WTC11 (cell line): ENCODE data around the gene NSUN7. TPM values are rescaled to one million over a fixed set of nuclear protein-coding genes. Genes with fewer than 3 reads are reported as not detected.

ENCODE experiments used
- ATAC-seq: fragments of 200-7000 bp; cut with Tn5 transposase; 2 replicates; pipeline ENCODE4 v1.10.0; 2021; ENCODE audit warnings: mild to moderate bottlenecking, moderate library complexity
- CTCF ChIA-PET: fragments of 300-600 bp; sonication (Branson Sonifier 250); formaldehyde crosslinking; loops from one replicate; lab custom pipeline; 2021; ENCODE audit warnings: antibody characterized with exemption; lab: Charles Lee
- POLR2A ChIA-PET: fragments of 350-600 bp; sonication (Branson Sonifier 250); formaldehyde crosslinking; loops from one replicate; lab custom pipeline; 2021; ENCODE audit warnings: antibody characterized with exemption; lab: Charles Lee
- DNase-seq: peaks from one replicate; pipeline ENCODE4 v3.0.0; 2021; ENCODE audit warnings: low spot score
- H3K27ac Mint-ChIP-seq: 2 replicates; pipeline ENCODE4 v1.8.0; 2021; ENCODE audit warnings: mixed read lengths
- H3K27me3 Mint-ChIP-seq: 2 replicates; pipeline ENCODE4 v1.8.0; 2021; ENCODE audit warnings: low read depth, mild to moderate bottlenecking, moderate library complexity, mixed read lengths
- H3K36me3 Mint-ChIP-seq: 2 replicates; pipeline ENCODE4 v1.8.0; 2021; ENCODE audit warnings: mixed read lengths
- H3K4me1 Mint-ChIP-seq: 2 replicates; pipeline ENCODE4 v1.8.0; 2022; ENCODE audit warnings: mixed read lengths
- H3K4me3 Mint-ChIP-seq: 2 replicates; pipeline ENCODE4 v1.8.0; 2021; ENCODE audit warnings: mild to moderate bottlenecking, moderate library complexity, mixed read lengths
- H3K9me3 Mint-ChIP-seq: 2 replicates; pipeline ENCODE4 v1.8.0; 2021; ENCODE audit warnings: mixed read lengths
- ATF1 ChIP-seq: sonication (generic); formaldehyde crosslinking; IDR thresholded peaks from 2 replicates; pipeline ENCODE4 v1.8.1; 2023; ENCODE audit warnings: mild to moderate bottlenecking, moderate library complexity, missing genetic modification reagents
- FOXK1 ChIP-seq: sonication (generic); formaldehyde crosslinking; IDR thresholded peaks from 2 replicates; pipeline ENCODE4 v1.8.0; 2022; ENCODE audit warnings: mild to moderate bottlenecking, moderate library complexity, missing genetic modification reagents
- JAZF1 ChIP-seq: fragments of 250-450 bp; sonication (Bioruptor Pico); IDR thresholded peaks from 2 replicates; pipeline ENCODE4 v1.9.0; 2021; ENCODE audit warnings: moderate library complexity, mild to moderate bottlenecking, inconsistent platforms
- NFYB ChIP-seq: sonication (generic); formaldehyde crosslinking; conservative IDR thresholded peaks from 2 replicates; pipeline ENCODE4 v1.8.0; 2022; ENCODE audit warnings: low read depth, missing genetic modification reagents
- NR2C2 ChIP-seq: sonication (generic); formaldehyde crosslinking; IDR thresholded peaks from 2 replicates; pipeline ENCODE4 v1.8.0; 2022; ENCODE audit warnings: mild to moderate bottlenecking, missing genetic modification reagents
- RELA ChIP-seq: sonication (generic); formaldehyde crosslinking; IDR thresholded peaks from 2 replicates; pipeline ENCODE4 v1.8.1; 2022; ENCODE audit warnings: missing genetic modification reagents, mild to moderate bottlenecking, borderline replicate concordance
- ZNF671 ChIP-seq: fragments of 250-450 bp; sonication (Bioruptor Pico); IDR thresholded peaks from 2 replicates; pipeline ENCODE4 v1.8.0; 2021; ENCODE audit warnings: mild to moderate bottlenecking
- total RNA-seq: library from RNA; stranded (reverse); gene quantifications from 3 replicates; pipeline ENCODE4 v1.2.3, GENCODE V29; 2021
- TF ChIP-seq, protein P1 (sequence below): sonication (generic); formaldehyde crosslinking; IDR thresholded peaks from 2 replicates; pipeline ENCODE4 v1.8.0; 2022; ENCODE audit warnings: missing genetic modification reagents
- TF ChIP-seq, protein P2 (sequence below): sonication (generic); formaldehyde crosslinking; IDR thresholded peaks from 2 replicates; pipeline ENCODE4 v1.8.0; 2022; ENCODE audit warnings: mild to moderate bottlenecking, missing genetic modification reagents
- TF ChIP-seq, protein P3 (sequence below): sonication (generic); formaldehyde crosslinking; IDR thresholded peaks from 2 replicates; pipeline ENCODE4 v1.8.1; 2022; ENCODE audit warnings: mild to moderate bottlenecking, missing genetic modification reagents, moderate library complexity, borderline replicate concordance
- TF ChIP-seq, protein P4 (sequence below): fragments of 250-450 bp; sonication (Bioruptor Pico); IDR thresholded peaks from 2 replicates; pipeline ENCODE4 v2.1.2; 2022; ENCODE audit warnings: mild to moderate bottlenecking, moderate library complexity
- TF ChIP-seq, protein P5 (sequence below): sonication (generic); formaldehyde crosslinking; conservative IDR thresholded peaks from 2 replicates; pipeline ENCODE4 v1.8.1; 2023; ENCODE audit warnings: mild to moderate bottlenecking, low read depth, missing genetic modification reagents, moderate library complexity
- TF ChIP-seq, protein P6 (sequence below): fragments of 250-450 bp; sonication (Bioruptor Pico); conservative IDR thresholded peaks from 2 replicates; pipeline ENCODE4 v1.9.0; 2021; ENCODE audit warnings: mild to moderate bottlenecking
- TF ChIP-seq, protein P7 (sequence below): sonication (generic); formaldehyde crosslinking; IDR thresholded peaks from 2 replicates; pipeline ENCODE4 v1.8.1; 2023; ENCODE audit warnings: mild to moderate bottlenecking, moderate library complexity, missing genetic modification reagents
- TF ChIP-seq, protein P8 (sequence below): sonication (generic); formaldehyde crosslinking; IDR thresholded peaks from 2 replicates; pipeline ENCODE4 v1.8.1; 2022; ENCODE audit warnings: low read depth, mild to moderate bottlenecking, moderate library complexity, missing genetic modification reagents, borderline replicate concordance

Gene NSUN7
- total RNA-seq, 1 experiment from 2014 or later, result 24.1 TPM

DNA sequence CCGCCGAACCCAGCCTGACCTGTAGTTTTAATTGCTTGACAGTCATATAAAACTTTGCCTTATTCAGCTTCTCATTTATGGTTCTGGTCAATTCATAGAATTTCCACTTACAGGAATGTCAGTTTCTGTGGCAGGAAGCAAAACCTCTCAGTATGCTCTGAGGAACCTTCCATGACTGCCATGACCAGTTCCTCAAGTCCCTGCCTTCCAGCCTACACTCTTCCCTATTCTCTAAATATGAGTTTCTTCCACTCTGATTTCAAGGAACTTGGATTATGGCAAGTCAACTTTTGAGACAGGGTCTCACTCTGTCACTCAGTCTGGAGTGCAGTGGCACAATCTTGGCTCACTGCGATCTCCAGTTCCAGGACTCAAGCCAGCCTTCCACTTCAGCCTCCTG lies 26.0 kb upstream of the NSUN7 start (continued):
- TF ChIP-seq, protein P1, sequence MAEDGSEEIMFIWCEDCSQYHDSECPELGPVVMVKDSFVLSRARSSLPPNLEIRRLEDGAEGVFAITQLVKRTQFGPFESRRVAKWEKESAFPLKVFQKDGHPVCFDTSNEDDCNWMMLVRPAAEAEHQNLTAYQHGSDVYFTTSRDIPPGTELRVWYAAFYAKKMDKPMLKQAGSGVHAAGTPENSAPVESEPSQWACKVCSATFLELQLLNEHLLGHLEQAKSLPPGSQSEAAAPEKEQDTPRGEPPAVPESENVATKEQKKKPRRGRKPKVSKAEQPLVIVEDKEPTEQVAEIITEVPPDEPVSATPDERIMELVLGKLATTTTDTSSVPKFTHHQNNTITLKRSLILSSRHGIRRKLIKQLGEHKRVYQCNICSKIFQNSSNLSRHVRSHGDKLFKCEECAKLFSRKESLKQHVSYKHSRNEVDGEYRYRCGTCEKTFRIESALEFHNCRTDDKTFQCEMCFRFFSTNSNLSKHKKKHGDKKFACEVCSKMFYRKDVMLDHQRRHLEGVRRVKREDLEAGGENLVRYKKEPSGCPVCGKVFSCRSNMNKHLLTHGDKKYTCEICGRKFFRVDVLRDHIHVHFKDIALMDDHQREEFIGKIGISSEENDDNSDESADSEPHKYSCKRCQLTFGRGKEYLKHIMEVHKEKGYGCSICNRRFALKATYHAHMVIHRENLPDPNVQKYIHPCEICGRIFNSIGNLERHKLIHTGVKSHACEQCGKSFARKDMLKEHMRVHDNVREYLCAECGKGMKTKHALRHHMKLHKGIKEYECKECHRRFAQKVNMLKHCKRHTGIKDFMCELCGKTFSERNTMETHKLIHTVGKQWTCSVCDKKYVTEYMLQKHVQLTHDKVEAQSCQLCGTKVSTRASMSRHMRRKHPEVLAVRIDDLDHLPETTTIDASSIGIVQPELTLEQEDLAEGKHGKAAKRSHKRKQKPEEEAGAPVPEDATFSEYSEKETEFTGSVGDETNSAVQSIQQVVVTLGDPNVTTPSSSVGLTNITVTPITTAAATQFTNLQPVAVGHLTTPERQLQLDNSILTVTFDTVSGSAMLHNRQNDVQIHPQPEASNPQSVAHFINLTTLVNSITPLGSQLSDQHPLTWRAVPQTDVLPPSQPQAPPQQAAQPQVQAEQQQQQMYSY, result no peak
- TF ChIP-seq, protein P2, sequence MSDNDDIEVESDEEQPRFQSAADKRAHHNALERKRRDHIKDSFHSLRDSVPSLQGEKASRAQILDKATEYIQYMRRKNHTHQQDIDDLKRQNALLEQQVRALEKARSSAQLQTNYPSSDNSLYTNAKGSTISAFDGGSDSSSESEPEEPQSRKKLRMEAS, result no peak

DNA sequence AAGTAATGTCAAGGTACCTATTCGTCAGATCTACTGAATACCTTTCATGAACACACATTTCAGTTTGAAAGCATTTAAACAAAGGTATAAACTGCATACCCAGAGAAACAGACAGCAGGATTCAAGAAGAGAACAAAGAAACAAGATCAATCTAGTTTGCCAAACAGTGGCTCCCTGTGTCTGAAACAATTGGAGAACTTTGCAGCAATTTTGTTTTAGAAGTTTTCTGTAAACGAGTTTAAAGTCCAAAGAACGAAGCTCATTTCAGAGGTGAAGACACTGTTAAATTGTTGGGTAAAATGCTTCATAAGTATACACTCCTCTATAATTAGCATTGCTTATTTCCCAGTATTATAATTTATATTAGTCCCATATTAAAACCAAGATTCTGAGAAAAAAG lies 21.4 kb upstream of the NSUN7 start:
- no peaks in the 10 kb centered on the region for H3K36me3 Mint-ChIP-seq
- CTCF ChIA-PET, result no interaction called here
- peaks cover 7% of the 10 kb centered on the region; the same call in 1 of the 2 replicates for H3K4me1 Mint-ChIP-seq
- no peaks in the 10 kb centered on the region for H3K27me3 Mint-ChIP-seq
- no peaks in the 10 kb centered on the region for H3K9me3 Mint-ChIP-seq
- TF ChIP-seq, protein P3, sequence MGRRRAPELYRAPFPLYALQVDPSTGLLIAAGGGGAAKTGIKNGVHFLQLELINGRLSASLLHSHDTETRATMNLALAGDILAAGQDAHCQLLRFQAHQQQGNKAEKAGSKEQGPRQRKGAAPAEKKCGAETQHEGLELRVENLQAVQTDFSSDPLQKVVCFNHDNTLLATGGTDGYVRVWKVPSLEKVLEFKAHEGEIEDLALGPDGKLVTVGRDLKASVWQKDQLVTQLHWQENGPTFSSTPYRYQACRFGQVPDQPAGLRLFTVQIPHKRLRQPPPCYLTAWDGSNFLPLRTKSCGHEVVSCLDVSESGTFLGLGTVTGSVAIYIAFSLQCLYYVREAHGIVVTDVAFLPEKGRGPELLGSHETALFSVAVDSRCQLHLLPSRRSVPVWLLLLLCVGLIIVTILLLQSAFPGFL, result no peak
- TF ChIP-seq FOXK1 (CRISPR knock-in tag) (no peak), JAZF1 (CRISPR knock-in tag) (no peak), RELA (CRISPR knock-in tag) (no peak), NFYB (CRISPR knock-in tag) (no peak), ZNF671 (no peak), ATF1 (CRISPR knock-in tag) (no peak), NR2C2 (no peak)
- TF ChIP-seq, protein P4, sequence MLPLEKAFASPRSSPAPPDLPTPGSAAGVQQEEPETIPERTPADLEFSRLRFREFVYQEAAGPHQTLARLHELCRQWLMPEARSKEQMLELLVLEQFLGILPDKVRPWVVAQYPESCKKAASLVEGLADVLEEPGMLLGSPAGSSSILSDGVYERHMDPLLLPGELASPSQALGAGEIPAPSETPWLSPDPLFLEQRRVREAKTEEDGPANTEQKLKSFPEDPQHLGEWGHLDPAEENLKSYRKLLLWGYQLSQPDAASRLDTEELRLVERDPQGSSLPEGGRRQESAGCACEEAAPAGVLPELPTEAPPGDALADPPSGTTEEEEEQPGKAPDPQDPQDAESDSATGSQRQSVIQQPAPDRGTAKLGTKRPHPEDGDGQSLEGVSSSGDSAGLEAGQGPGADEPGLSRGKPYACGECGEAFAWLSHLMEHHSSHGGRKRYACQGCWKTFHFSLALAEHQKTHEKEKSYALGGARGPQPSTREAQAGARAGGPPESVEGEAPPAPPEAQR, result no peak
- TF ChIP-seq, protein P5, sequence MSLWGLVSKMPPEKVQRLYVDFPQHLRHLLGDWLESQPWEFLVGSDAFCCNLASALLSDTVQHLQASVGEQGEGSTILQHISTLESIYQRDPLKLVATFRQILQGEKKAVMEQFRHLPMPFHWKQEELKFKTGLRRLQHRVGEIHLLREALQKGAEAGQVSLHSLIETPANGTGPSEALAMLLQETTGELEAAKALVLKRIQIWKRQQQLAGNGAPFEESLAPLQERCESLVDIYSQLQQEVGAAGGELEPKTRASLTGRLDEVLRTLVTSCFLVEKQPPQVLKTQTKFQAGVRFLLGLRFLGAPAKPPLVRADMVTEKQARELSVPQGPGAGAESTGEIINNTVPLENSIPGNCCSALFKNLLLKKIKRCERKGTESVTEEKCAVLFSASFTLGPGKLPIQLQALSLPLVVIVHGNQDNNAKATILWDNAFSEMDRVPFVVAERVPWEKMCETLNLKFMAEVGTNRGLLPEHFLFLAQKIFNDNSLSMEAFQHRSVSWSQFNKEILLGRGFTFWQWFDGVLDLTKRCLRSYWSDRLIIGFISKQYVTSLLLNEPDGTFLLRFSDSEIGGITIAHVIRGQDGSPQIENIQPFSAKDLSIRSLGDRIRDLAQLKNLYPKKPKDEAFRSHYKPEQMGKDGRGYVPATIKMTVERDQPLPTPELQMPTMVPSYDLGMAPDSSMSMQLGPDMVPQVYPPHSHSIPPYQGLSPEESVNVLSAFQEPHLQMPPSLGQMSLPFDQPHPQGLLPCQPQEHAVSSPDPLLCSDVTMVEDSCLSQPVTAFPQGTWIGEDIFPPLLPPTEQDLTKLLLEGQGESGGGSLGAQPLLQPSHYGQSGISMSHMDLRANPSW, result no peak
- TF ChIP-seq, protein P6, sequence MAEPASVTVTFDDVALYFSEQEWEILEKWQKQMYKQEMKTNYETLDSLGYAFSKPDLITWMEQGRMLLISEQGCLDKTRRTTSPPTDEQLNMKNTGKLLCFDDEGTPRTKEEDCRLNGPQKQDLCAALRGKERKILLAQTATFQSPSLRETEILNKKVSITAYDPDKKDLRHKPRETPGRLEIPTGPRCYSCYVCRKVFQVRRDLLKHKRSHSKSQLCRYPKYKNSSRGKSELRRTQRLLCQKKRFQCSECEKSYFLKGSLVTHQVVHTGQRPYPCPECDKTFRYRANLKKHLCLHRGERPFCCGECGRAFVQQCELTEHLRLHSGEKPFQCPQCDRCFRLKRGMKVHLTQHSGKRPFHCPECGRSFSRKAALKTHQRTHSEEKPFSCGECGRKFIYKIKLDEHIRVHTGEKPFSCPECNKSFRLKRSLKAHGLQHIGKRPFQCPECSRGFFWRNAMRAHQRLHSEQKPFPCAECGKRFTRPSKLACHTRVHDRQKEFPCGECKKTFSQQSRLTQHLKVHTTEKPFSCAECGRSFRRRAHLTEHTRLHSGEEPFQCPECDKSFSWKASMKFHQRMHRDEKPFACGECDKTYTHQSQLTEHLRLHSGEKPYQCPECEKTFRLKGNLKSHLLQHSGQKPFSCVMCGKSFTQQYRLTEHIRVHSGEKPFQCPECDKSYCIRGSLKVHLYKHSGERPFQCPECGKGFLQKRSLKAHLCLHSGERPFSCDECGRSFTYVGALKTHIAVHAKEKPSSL (CRISPR knock-in tag), result no peak
- TF ChIP-seq, protein P7, sequence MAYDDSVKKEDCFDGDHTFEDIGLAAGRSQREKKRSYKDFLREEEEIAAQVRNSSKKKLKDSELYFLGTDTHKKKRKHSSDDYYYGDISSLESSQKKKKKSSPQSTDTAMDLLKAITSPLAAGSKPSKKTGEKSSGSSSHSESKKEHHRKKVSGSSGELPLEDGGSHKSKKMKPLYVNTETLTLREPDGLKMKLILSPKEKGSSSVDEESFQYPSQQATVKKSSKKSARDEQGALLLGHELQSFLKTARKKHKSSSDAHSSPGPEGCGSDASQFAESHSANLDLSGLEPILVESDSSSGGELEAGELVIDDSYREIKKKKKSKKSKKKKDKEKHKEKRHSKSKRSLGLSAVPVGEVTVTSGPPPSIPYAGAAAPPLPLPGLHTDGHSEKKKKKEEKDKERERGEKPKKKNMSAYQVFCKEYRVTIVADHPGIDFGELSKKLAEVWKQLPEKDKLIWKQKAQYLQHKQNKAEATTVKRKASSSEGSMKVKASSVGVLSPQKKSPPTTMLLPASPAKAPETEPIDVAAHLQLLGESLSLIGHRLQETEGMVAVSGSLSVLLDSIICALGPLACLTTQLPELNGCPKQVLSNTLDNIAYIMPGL (CRISPR knock-in tag), result no peak
- TF ChIP-seq, protein P8, sequence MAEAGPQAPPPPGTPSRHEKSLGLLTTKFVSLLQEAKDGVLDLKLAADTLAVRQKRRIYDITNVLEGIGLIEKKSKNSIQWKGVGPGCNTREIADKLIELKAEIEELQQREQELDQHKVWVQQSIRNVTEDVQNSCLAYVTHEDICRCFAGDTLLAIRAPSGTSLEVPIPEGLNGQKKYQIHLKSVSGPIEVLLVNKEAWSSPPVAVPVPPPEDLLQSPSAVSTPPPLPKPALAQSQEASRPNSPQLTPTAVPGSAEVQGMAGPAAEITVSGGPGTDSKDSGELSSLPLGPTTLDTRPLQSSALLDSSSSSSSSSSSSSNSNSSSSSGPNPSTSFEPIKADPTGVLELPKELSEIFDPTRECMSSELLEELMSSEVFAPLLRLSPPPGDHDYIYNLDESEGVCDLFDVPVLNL, result no peak
- no peak for ATAC-seq
- no peak for DNase-seq
- no peak overlapping the region for H3K4me3 Mint-ChIP-seq
- POLR2A ChIA-PET, result no interaction called here
- no peak overlapping the region for H3K27ac Mint-ChIP-seq
